ENCODE data around the gene CCDC148. TPM values are rescaled to one million over a fixed set of nuclear protein-coding genes. Genes with fewer than 3 reads are reported as not detected.

The CCDC148 gene
- total and polyA plus RNA-seq, 10 of the 15 experiments (the other 5 are each of a cell fraction or from before 2014, with no cell fraction given), result 0.07 to 0.30 (median 0.18) TPM; not detected in 7

- Histone ChIP-seq H4K20me1 (ENCODE audit: control insufficient read depth, insufficient read depth) (no peaks in the 10 kb centered on the region), H3K4me1 (ENCODE audit: control insufficient read depth, insufficient read depth, low read length) (peaks cover 5% of the 10 kb centered on the region; the same call in 1 of the 2 replicates), H3K4me3 (peak overlapping the region; percentile 78), H3K4me2 (ENCODE audit: control insufficient read depth, insufficient read depth) (peak overlapping the region; percentile 98; the same call in 1 of the 2 replicates), H3K36me3 (ENCODE audit: control insufficient read depth in 2 of 2, insufficient read depth in 2 of 2, low read length in 1 of 2) (no peaks in the 10 kb centered on the region), H3K9ac (ENCODE audit: control insufficient read depth, insufficient read depth, low read length) (peak overlapping the region; percentile 72), H2AFZ (ENCODE audit: control insufficient read depth, low read depth, low read length) (peak overlapping the region; percentile 93), H3K27ac (ENCODE audit: control insufficient read depth, insufficient read depth) (peak overlapping the region; percentile 44), H3K9me3 (replicated peaks; ENCODE audit: control insufficient read depth, insufficient read depth, low read length) (no peaks in the 10 kb centered on the region), H3K27me3 (replicated peaks in 1 of 2; ENCODE audit: control insufficient read depth in 2 of 2, insufficient read depth in 2 of 2, low read length in 1 of 2) (no peaks in the 10 kb centered on the region), H3K79me2 (ENCODE audit: control insufficient read depth, insufficient read depth, low read length) (peaks cover 22% of the 10 kb centered on the region)
- intact Hi-C loops (cut with micrococcal nuclease; ENCODE audit: unreplicated experiment), result loop anchor here (2.0 to 5.0 kb wide), 2 partner anchors 266 to 425 kb away; no protein-coding TSS in a partner anchor
- RAD21 ChIA-PET (ENCODE audit: unreplicated experiment), result interaction anchor here (0.6 kb wide), 1 partner anchor 433 kb away, joined by 3 read pairs; no protein-coding TSS in a partner anchor
- ATAC-seq (peak; percentile 67), FAIRE-seq (no peak), DNase-seq (ENCODE audit: low read depth, low spot score) (no peak)
- in situ Hi-C loops (cut with MboI), result no loop called here
- POLR2A ChIA-PET, result interaction anchor here (0.6 kb wide), 1 partner anchor 1457 kb away, joined by 5 read pairs; no protein-coding TSS in a partner anchor
- CTCF ChIA-PET, result interaction anchor here (1.6 kb wide), 1 partner anchor 289 kb away, joined by 6 read pairs; no protein-coding TSS in a partner anchor
- SMC1A ChIA-PET (ENCODE audit: uncharacterized antibody, unreplicated experiment), result interaction anchor here (1.4 kb wide), 1 partner anchor 8 kb away, joined by 4 read pairs; no protein-coding TSS in a partner anchor
- WGBS (ENCODE audit: insufficient coverage, insufficient replicate concordance, low lambda C conversion rate, missing lambda C conversion rate), result 1% methylated on average over 58 of the region's 84 CpGs
- BruUV-seq (replicated peaks), result no TSS peak
- no peak for TF ChIP-seq ETV6 (conservative IDR thresholded peaks at IDR 0.05 in 1 of 2, IDR thresholded peaks at IDR 0.05 in 1 of 2; ENCODE audit: borderline replicate concordance in 1 of 2, low read depth in 1 of 2)
- TF ChIP-seq MEF2B (IDR thresholded peaks at IDR 0.05; ENCODE audit: partially characterized antibody, poor library complexity, severe bottlenecking), result no peak
- no peak; the same call in 1 of the 2 replicates for TF ChIP-seq CREM (IDR thresholded peaks at IDR 0.05; ENCODE audit: low read depth)
- no peak for TF ChIP-seq PBX3 (IDR thresholded peaks at IDR 0.05; ENCODE audit: insufficient replicate concordance, low read depth, low read length)
- TF ChIP-seq, protein P1, sequence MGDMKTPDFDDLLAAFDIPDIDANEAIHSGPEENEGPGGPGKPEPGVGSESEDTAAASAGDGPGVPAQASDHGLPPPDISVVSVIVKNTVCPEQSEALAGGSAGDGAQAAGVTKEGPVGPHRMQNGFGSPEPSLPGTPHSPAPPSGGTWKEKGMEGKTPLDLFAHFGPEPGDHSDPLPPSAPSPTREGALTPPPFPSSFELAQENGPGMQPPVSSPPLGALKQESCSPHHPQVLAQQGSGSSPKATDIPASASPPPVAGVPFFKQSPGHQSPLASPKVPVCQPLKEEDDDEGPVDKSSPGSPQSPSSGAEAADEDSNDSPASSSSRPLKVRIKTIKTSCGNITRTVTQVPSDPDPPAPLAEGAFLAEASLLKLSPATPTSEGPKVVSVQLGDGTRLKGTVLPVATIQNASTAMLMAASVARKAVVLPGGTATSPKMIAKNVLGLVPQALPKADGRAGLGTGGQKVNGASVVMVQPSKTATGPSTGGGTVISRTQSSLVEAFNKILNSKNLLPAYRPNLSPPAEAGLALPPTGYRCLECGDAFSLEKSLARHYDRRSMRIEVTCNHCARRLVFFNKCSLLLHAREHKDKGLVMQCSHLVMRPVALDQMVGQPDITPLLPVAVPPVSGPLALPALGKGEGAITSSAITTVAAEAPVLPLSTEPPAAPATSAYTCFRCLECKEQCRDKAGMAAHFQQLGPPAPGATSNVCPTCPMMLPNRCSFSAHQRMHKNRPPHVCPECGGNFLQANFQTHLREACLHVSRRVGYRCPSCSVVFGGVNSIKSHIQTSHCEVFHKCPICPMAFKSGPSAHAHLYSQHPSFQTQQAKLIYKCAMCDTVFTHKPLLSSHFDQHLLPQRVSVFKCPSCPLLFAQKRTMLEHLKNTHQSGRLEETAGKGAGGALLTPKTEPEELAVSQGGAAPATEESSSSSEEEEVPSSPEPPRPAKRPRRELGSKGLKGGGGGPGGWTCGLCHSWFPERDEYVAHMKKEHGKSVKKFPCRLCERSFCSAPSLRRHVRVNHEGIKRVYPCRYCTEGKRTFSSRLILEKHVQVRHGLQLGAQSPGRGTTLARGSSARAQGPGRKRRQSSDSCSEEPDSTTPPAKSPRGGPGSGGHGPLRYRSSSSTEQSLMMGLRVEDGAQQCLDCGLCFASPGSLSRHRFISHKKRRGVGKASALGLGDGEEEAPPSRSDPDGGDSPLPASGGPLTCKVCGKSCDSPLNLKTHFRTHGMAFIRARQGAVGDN (IDR thresholded peaks at IDR 0.05), result peak; percentile 44; the same call in 1 of the 2 replicates
- TF ChIP-seq, protein P2, sequence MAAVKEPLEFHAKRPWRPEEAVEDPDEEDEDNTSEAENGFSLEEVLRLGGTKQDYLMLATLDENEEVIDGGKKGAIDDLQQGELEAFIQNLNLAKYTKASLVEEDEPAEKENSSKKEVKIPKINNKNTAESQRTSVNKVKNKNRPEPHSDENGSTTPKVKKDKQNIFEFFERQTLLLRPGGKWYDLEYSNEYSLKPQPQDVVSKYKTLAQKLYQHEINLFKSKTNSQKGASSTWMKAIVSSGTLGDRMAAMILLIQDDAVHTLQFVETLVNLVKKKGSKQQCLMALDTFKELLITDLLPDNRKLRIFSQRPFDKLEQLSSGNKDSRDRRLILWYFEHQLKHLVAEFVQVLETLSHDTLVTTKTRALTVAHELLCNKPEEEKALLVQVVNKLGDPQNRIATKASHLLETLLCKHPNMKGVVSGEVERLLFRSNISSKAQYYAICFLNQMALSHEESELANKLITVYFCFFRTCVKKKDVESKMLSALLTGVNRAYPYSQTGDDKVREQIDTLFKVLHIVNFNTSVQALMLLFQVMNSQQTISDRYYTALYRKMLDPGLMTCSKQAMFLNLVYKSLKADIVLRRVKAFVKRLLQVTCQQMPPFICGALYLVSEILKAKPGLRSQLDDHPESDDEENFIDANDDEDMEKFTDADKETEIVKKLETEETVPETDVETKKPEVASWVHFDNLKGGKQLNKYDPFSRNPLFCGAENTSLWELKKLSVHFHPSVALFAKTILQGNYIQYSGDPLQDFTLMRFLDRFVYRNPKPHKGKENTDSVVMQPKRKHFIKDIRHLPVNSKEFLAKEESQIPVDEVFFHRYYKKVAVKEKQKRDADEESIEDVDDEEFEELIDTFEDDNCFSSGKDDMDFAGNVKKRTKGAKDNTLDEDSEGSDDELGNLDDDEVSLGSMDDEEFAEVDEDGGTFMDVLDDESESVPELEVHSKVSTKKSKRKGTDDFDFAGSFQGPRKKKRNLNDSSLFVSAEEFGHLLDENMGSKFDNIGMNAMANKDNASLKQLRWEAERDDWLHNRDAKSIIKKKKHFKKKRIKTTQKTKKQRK (IDR thresholded peaks at IDR 0.05; ENCODE audit: low read depth, low read length), result no peak
- TF ChIP-seq BHLHE40 (IDR thresholded peaks at IDR 0.05; ENCODE audit: borderline replicate concordance in 1 of 2, low read depth in 2 of 2, low read length in 1 of 2), result peak in 1 of 2 experiments; percentile 39; a peak in 1 of 4 replicates
- peak; percentile 50; the same call in 1 of the 2 replicates for TF ChIP-seq DPF2 (IDR thresholded peaks at IDR 0.05)
- no peak for TF ChIP-seq SUZ12 (IDR thresholded peaks at IDR 0.05; ENCODE audit: unreplicated experiment)
- TF ChIP-seq EGR1 (IDR thresholded peaks at IDR 0.05; ENCODE audit: borderline replicate concordance in 1 of 2, low read depth in 2 of 2, low read length in 2 of 2), result 0 out of 3 replicates have a peak, but pooled peaks of 1 of the 2 experiments have one; percentile 14
- no peak for TF ChIP-seq CBX5 (IDR thresholded peaks at IDR 0.05; ENCODE audit: low read depth)
- no peak for TF ChIP-seq CREB1 (IDR thresholded peaks at IDR 0.05; ENCODE audit: low read depth)
Observed at GRCh38 chr2:158457092-158457825, 706 bp upstream of the CCDC148 start.
